HepG2 (cell line): Measurements from ENCODE around the gene GCN1. TPM values are rescaled to one million over a fixed set of nuclear protein-coding genes. Genes with fewer than 3 reads are reported as not detected.
A peak's percentile ranks its signal among the peaks of the same experiment; 100 is the strongest.

Source experiments
- GLI4 ChIP-seq: sonication (generic); formaldehyde crosslinking; IDR thresholded peaks from 2 replicates; pipeline ENCODE4 v1.5.1; 2020; ENCODE audit warnings: missing genetic modification reagents, mild to moderate bottlenecking, moderate library complexity, borderline replicate concordance
- GZF1 ChIP-seq: sonication (generic); formaldehyde crosslinking; IDR thresholded peaks from 2 replicates; pipeline ENCODE4 v1.5.1; 2020; ENCODE audit warnings: mild to moderate bottlenecking, missing genetic modification reagents
- PRMT3 ChIP-seq: sonication (generic); formaldehyde crosslinking; IDR thresholded peaks from 2 replicates; pipeline ENCODE4 v1.8.1; 2022; ENCODE audit warnings: low read depth, mild to moderate bottlenecking, moderate library complexity, missing genetic modification reagents, borderline replicate concordance
- REL ChIP-seq: sonication (generic); formaldehyde crosslinking; conservative IDR thresholded peaks from 2 replicates; pipeline ENCODE4 v1.8.0; 2022; ENCODE audit warnings: mild to moderate bottlenecking, missing genetic modification reagents, moderate library complexity
- RFX3 ChIP-seq: IDR thresholded peaks from 2 replicates; pipeline ENCODE4 v1.6.1; 2016; ENCODE audit warnings: missing biosample characterization, missing genetic modification reagents
- SKI ChIP-seq: fragments of 450-650 bp; IDR thresholded peaks from one replicate; pipeline ENCODE4 v1.6.1; 2018; ENCODE audit warnings: mild to moderate bottlenecking; ENCODE audit not compliant: partially characterized antibody
- TP53 ChIP-seq: sonication (generic); formaldehyde crosslinking; conservative IDR thresholded peaks from 2 replicates; pipeline ENCODE4 v1.4.0; 2020; ENCODE audit warnings: missing genetic modification reagents
- ZNF136 ChIP-seq: sonication (generic); formaldehyde crosslinking; IDR thresholded peaks from 2 replicates; pipeline ENCODE4 v1.8.1; 2022; ENCODE audit warnings: low read depth, mild to moderate bottlenecking, moderate library complexity, missing genetic modification reagents
- ZNF543 ChIP-seq: sonication (generic); formaldehyde crosslinking; IDR thresholded peaks from 2 replicates; pipeline ENCODE4 v1.4.0; 2020; ENCODE audit warnings: mild to moderate bottlenecking, missing genetic modification reagents
- ZNF672 ChIP-seq: sonication (generic); formaldehyde crosslinking; IDR thresholded peaks from 2 replicates; pipeline ENCODE4 v1.8.1; 2022; ENCODE audit warnings: missing genetic modification reagents
- ZNF850 ChIP-seq: sonication (generic); formaldehyde crosslinking; conservative IDR thresholded peaks from 2 replicates; pipeline ENCODE4 v1.9.0; 2021; ENCODE audit warnings: mild to moderate bottlenecking, missing genetic modification reagents
- polyA plus RNA-seq, 8 experiments: library from polyadenylated mRNA; depleted of rRNA in 3 of 8; stranded (reverse) in 7 of 8; unstranded in 1 of 8; fragments of >200 nt; fragmentation: Illumina TruSeq in 4 of 8; extraction: Trizol in 4 of 8; gene quantifications; 2 replicates each; pipeline versions ENCODE4 v1.2.1 to v1.2.3, GENCODE V29; 2011 to 2016; ENCODE audit warnings: low read depth in 4 of 8, missing spikeins in 1 of 8, mixed read lengths in 1 of 8; ENCODE audit not compliant: insufficient read depth in 1 of 8
- total RNA-seq, 5 experiments: library from RNA; depleted of rRNA; stranded (reverse); fragments of >200 nt; fragmentation: Illumina TruSeq; extraction: Trizol; gene quantifications; 2 replicates each; pipeline ENCODE4 v1.2.3, GENCODE V29; 2016; ENCODE audit warnings: low read depth in 1 of 5
- TF ChIP-seq, protein P1 (sequence below): sonication (generic); formaldehyde crosslinking; IDR thresholded peaks from 2 replicates; pipeline ENCODE4 v1.4.0; 2020; ENCODE audit warnings: low read depth, mild to moderate bottlenecking, missing genetic modification reagents
- TF ChIP-seq, protein P2 (sequence below): sonication (generic); formaldehyde crosslinking; IDR thresholded peaks from 2 replicates; pipeline ENCODE4 v1.5.0; 2020; ENCODE audit warnings: missing genetic modification reagents
- TF ChIP-seq, protein P3 (sequence below): sonication (generic); formaldehyde crosslinking; IDR thresholded peaks from 2 replicates; pipeline ENCODE4 v1.5.1; 2020; ENCODE audit warnings: mild to moderate bottlenecking, missing genetic modification reagents, borderline replicate concordance
- TF ChIP-seq, protein P4 (sequence below): sonication (generic); formaldehyde crosslinking; IDR thresholded peaks from 2 replicates; pipeline ENCODE4 v1.4.0; 2020; ENCODE audit warnings: low read depth, missing genetic modification reagents
- TF ChIP-seq, protein P5 (sequence below): sonication (generic); formaldehyde crosslinking; IDR thresholded peaks from 2 replicates; pipeline ENCODE4 v1.8.1; 2023; ENCODE audit warnings: mild to moderate bottlenecking, missing genetic modification reagents, borderline replicate concordance

The GCN1 gene
- total and polyA plus RNA-seq, 2 of the 13 experiments (the other 11 are each of a cell fraction or from before 2014, with no cell fraction given) = 58.2 to 83.0 TPM

DNA sequence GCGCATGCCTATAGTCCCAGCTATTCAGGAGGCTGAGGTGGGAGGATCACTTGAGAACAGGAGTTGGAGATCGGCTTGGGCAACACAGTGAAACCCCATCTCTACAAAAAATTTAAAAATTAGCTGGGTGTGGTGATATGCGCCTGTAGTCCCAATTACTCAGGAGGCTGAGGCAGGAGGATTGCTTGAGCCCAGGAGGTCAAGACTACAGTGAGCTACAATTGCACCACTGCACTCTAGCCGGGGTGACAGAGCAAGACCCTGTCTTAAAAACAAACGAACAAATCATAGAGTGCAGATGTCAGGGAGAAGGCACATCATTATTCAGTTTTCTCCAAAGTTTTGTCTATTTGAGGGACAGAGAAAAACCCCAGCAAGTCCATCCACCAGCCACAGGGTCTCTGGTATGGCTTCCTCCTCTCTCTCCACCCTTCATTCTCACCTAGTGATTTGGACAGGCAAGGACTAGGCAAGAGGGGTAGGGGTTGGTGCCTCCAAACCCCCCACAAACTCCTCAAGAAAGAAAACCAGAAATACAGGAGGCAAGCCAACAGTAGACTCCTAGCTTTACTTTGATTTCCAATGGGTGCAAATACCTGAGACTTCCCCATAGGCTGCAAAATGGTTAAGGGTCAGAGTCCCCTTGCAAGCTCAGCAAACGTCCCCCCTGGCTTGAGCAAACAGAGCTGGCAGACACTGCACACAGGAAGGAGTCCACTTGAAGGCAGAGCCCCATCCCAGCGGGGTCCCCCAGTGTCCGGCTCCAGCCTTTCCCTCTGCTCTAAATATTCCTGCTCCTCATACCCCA is 32.9 kb upstream of the GCN1 start (continued):
- TF ChIP-seq TP53 (CRISPR knock-in tag) (no peak), ZNF850 (no peak), GZF1 (no peak), PRMT3 (no peak), RFX3 (CRISPR knock-in tag) (no peak), ZNF672 (no peak), ZNF543 (CRISPR knock-in tag) (no peak), REL (CRISPR knock-in tag) (no peak), ZNF136 (no peak), GLI4 (CRISPR knock-in tag) (no peak), SKI (peak; percentile 9)
- TF ChIP-seq, protein P1, sequence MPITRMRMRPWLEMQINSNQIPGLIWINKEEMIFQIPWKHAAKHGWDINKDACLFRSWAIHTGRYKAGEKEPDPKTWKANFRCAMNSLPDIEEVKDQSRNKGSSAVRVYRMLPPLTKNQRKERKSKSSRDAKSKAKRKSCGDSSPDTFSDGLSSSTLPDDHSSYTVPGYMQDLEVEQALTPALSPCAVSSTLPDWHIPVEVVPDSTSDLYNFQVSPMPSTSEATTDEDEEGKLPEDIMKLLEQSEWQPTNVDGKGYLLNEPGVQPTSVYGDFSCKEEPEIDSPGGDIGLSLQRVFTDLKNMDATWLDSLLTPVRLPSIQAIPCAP (CRISPR knock-in tag) = no peak
- TF ChIP-seq, protein P2, sequence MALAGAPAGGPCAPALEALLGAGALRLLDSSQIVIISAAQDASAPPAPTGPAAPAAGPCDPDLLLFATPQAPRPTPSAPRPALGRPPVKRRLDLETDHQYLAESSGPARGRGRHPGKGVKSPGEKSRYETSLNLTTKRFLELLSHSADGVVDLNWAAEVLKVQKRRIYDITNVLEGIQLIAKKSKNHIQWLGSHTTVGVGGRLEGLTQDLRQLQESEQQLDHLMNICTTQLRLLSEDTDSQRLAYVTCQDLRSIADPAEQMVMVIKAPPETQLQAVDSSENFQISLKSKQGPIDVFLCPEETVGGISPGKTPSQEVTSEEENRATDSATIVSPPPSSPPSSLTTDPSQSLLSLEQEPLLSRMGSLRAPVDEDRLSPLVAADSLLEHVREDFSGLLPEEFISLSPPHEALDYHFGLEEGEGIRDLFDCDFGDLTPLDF = no peak
- TF ChIP-seq, protein P3, sequence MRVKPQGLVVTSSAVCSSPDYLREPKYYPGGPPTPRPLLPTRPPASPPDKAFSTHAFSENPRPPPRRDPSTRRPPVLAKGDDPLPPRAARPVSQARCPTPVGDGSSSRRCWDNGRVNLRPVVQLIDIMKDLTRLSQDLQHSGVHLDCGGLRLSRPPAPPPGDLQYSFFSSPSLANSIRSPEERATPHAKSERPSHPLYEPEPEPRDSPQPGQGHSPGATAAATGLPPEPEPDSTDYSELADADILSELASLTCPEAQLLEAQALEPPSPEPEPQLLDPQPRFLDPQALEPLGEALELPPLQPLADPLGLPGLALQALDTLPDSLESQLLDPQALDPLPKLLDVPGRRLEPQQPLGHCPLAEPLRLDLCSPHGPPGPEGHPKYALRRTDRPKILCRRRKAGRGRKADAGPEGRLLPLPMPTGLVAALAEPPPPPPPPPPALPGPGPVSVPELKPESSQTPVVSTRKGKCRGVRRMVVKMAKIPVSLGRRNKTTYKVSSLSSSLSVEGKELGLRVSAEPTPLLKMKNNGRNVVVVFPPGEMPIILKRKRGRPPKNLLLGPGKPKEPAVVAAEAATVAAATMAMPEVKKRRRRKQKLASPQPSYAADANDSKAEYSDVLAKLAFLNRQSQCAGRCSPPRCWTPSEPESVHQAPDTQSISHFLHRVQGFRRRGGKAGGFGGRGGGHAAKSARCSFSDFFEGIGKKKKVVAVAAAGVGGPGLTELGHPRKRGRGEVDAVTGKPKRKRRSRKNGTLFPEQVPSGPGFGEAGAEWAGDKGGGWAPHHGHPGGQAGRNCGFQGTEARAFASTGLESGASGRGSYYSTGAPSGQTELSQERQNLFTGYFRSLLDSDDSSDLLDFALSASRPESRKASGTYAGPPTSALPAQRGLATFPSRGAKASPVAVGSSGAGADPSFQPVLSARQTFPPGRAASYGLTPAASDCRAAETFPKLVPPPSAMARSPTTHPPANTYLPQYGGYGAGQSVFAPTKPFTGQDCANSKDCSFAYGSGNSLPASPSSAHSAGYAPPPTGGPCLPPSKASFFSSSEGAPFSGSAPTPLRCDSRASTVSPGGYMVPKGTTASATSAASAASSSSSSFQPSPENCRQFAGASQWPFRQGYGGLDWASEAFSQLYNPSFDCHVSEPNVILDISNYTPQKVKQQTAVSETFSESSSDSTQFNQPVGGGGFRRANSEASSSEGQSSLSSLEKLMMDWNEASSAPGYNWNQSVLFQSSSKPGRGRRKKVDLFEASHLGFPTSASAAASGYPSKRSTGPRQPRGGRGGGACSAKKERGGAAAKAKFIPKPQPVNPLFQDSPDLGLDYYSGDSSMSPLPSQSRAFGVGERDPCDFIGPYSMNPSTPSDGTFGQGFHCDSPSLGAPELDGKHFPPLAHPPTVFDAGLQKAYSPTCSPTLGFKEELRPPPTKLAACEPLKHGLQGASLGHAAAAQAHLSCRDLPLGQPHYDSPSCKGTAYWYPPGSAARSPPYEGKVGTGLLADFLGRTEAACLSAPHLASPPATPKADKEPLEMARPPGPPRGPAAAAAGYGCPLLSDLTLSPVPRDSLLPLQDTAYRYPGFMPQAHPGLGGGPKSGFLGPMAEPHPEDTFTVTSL (CRISPR knock-in tag) = no peak
- TF ChIP-seq, protein P4, sequence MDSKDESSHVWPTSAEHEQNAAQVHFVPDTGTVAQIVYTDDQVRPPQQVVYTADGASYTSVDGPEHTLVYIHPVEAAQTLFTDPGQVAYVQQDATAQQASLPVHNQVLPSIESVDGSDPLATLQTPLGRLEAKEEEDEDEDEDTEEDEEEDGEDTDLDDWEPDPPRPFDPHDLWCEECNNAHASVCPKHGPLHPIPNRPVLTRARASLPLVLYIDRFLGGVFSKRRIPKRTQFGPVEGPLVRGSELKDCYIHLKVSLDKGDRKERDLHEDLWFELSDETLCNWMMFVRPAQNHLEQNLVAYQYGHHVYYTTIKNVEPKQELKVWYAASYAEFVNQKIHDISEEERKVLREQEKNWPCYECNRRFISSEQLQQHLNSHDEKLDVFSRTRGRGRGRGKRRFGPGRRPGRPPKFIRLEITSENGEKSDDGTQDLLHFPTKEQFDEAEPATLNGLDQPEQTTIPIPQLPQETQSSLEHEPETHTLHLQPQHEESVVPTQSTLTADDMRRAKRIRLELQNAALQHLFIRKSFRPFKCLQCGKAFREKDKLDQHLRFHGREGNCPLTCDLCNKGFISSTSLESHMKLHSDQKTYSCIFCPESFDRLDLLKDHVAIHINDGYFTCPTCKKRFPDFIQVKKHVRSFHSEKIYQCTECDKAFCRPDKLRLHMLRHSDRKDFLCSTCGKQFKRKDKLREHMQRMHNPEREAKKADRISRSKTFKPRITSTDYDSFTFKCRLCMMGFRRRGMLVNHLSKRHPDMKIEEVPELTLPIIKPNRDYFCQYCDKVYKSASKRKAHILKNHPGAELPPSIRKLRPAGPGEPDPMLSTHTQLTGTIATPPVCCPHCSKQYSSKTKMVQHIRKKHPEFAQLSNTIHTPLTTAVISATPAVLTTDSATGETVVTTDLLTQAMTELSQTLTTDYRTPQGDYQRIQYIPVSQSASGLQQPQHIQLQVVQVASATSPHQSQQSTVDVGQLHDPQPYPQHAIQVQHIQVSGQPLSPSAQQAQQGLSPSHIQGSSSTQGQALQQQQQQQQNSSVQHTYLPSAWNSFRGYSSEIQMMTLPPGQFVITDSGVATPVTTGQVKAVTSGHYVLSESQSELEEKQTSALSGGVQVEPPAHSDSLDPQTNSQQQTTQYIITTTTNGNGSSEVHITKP (CRISPR knock-in tag) = no peak
- TF ChIP-seq, protein P5, sequence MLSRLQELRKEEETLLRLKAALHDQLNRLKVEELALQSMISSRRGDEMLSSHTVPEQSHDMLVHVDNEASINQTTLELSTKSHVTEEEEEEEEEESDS = 0 out of 2 replicates have a peak, but pooled peaks have one; percentile 6
